Measurements from ENCODE around the gene SPRED3.

DNA sequence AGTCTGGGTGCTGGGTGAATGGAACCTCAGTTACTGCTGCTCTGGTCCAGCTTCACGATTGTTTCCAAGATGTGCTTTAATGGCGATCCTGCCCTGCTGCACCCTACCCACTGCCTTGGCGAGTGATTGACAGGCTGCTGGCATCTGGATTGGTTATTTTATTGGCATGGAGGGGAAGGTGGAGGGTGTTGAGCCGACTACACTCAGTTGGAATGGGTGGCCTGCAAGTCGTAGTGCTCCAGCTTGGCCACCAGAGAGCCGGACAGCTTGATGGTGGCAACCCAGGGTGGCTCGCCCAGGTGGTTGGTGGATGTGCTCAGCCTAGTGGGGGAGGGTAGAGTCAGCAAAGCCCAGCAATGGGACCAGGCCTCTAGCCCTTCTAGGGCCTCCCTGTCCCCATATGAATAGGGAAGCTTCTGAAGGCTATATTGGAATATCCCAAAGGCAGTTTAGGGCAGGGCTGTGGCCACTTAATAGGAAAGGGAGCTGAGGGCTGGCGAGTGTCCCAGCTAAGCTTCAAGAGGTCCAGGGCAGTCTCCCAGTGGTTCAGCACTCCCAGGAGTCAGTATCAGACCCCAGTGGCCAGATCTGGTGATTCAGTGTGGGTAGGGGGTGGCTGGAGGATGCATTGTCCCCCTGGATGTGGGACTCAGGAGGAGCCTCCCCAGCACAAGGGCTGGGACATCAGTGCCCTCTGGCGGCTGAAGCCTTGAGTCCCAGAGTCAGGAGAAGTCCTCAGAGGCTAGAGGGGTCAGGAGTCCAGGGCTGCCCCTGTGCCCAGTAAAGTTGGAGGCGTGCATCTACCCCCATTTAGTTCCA lies 4.1 kb upstream of the SPRED3 start:
- TF ChIP-seq, protein P1, sequence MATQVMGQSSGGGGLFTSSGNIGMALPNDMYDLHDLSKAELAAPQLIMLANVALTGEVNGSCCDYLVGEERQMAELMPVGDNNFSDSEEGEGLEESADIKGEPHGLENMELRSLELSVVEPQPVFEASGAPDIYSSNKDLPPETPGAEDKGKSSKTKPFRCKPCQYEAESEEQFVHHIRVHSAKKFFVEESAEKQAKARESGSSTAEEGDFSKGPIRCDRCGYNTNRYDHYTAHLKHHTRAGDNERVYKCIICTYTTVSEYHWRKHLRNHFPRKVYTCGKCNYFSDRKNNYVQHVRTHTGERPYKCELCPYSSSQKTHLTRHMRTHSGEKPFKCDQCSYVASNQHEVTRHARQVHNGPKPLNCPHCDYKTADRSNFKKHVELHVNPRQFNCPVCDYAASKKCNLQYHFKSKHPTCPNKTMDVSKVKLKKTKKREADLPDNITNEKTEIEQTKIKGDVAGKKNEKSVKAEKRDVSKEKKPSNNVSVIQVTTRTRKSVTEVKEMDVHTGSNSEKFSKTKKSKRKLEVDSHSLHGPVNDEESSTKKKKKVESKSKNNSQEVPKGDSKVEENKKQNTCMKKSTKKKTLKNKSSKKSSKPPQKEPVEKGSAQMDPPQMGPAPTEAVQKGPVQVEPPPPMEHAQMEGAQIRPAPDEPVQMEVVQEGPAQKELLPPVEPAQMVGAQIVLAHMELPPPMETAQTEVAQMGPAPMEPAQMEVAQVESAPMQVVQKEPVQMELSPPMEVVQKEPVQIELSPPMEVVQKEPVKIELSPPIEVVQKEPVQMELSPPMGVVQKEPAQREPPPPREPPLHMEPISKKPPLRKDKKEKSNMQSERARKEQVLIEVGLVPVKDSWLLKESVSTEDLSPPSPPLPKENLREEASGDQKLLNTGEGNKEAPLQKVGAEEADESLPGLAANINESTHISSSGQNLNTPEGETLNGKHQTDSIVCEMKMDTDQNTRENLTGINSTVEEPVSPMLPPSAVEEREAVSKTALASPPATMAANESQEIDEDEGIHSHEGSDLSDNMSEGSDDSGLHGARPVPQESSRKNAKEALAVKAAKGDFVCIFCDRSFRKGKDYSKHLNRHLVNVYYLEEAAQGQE (IDR thresholded peaks at IDR 0.05; ENCODE audit: borderline replicate concordance), result no peak
- TF ChIP-seq, protein P2, sequence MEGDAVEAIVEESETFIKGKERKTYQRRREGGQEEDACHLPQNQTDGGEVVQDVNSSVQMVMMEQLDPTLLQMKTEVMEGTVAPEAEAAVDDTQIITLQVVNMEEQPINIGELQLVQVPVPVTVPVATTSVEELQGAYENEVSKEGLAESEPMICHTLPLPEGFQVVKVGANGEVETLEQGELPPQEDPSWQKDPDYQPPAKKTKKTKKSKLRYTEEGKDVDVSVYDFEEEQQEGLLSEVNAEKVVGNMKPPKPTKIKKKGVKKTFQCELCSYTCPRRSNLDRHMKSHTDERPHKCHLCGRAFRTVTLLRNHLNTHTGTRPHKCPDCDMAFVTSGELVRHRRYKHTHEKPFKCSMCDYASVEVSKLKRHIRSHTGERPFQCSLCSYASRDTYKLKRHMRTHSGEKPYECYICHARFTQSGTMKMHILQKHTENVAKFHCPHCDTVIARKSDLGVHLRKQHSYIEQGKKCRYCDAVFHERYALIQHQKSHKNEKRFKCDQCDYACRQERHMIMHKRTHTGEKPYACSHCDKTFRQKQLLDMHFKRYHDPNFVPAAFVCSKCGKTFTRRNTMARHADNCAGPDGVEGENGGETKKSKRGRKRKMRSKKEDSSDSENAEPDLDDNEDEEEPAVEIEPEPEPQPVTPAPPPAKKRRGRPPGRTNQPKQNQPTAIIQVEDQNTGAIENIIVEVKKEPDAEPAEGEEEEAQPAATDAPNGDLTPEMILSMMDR (IDR thresholded peaks at IDR 0.05; ENCODE audit: poor library complexity, severe bottlenecking), result no peak
- no peak for TF ChIP-seq EZH2 (IDR thresholded peaks at IDR 0.05; ENCODE audit: borderline replicate concordance, insufficient read depth, low read length, poor library complexity, severe bottlenecking)

All from neural cell (in vitro differentiated cells).